ENCODE measurements around the gene RBFOX2.

The RBFOX2 gene

GRCh38 chr22:35736701-35737100 is 291.9 kb downstream of the RBFOX2 start:
- H3K4me3 ChIP-seq (ENCODE audit: low read length): no peak overlapping the region
- DNase-seq (ENCODE audit: low read depth, low spot score): no peak

GRCh38 chr22:35736166-35736565 is 292.5 kb downstream of the RBFOX2 start:
- no peak for DNase-seq (ENCODE audit: low read depth, low spot score)
- no peak overlapping the region for H3K4me3 ChIP-seq (ENCODE audit: low read length)

- DNase-seq (ENCODE audit: low read depth, low spot score): no peak
- H3K4me3 ChIP-seq (ENCODE audit: low read length): no peak overlapping the region
Measured at GRCh38 chr22:35735542-35735941, 293.1 kb downstream of the RBFOX2 start.

- no peak for DNase-seq (ENCODE audit: low read depth, low spot score)
- H3K4me3 ChIP-seq (ENCODE audit: low read length): no peak overlapping the region
Measured at GRCh38 chr22:35734517-35734827, 294.2 kb downstream of the RBFOX2 start.

GRCh38 chr22:35733791-35734516 is 294.7 kb downstream of the RBFOX2 start:
- no peak overlapping the region for H3K4me3 ChIP-seq (ENCODE audit: low read length)
- no peak for DNase-seq (ENCODE audit: low read depth, low spot score)

GRCh38 chr22:35733036-35733435 is 295.6 kb downstream of the RBFOX2 start:
- no peak overlapping the region for H3K4me3 ChIP-seq (ENCODE audit: low read length)
- DNase-seq (ENCODE audit: low read depth, low spot score): no peak

- no peak for DNase-seq (ENCODE audit: low read depth, low spot score)
- no peak overlapping the region for H3K4me3 ChIP-seq (ENCODE audit: low read length)
Measured at GRCh38 chr22:35732116-35732515, 296.5 kb downstream of the RBFOX2 start.

GRCh38 chr22:35731321-35731720 is 297.3 kb downstream of the RBFOX2 start:
- DNase-seq (ENCODE audit: low read depth, low spot score): no peak
- H3K4me3 ChIP-seq (ENCODE audit: low read length): no peak overlapping the region

- no peak overlapping the region for H3K4me3 ChIP-seq (ENCODE audit: low read length)
- DNase-seq (ENCODE audit: low read depth, low spot score): no peak
Measured at GRCh38 chr22:35729309-35729698, 299.3 kb downstream of the RBFOX2 start.

- H3K4me3 ChIP-seq (ENCODE audit: low read length): no peak overlapping the region
- peak; percentile 17 for DNase-seq (ENCODE audit: low read depth, low spot score)
Measured at GRCh38 chr22:35728639-35729308, 299.9 kb downstream of the RBFOX2 start.

- no peak for DNase-seq (ENCODE audit: low read depth, low spot score)
- no peak overlapping the region for H3K4me3 ChIP-seq (ENCODE audit: low read length)
Measured at GRCh38 chr22:35727436-35727835, 301.2 kb downstream of the RBFOX2 start.

- no peak for DNase-seq (ENCODE audit: low read depth, low spot score)
- H3K4me3 ChIP-seq (ENCODE audit: low read length): no peak overlapping the region
Measured at GRCh38 chr22:35726933-35727332, 301.7 kb downstream of the RBFOX2 start.

GRCh38 chr22:35726398-35726797 is 302.2 kb downstream of the RBFOX2 start:
- DNase-seq (ENCODE audit: low read depth, low spot score): no peak
- H3K4me3 ChIP-seq (ENCODE audit: low read length): no peak overlapping the region

- H3K4me3 ChIP-seq (ENCODE audit: low read length): no peak overlapping the region
- no peak for DNase-seq (ENCODE audit: low read depth, low spot score)
Measured at GRCh38 chr22:35725521-35725920, 303.1 kb downstream of the RBFOX2 start.

- DNase-seq (ENCODE audit: low read depth, low spot score): no peak
- H3K4me3 ChIP-seq (ENCODE audit: low read length): no peak overlapping the region
Measured at GRCh38 chr22:35721960-35722359, 306.7 kb downstream of the RBFOX2 start.

- H3K4me3 ChIP-seq (ENCODE audit: low read length): no peak overlapping the region
- no peak for DNase-seq (ENCODE audit: low read depth, low spot score)
Measured at GRCh38 chr22:35719212-35719875, 309.3 kb downstream of the RBFOX2 start.

GRCh38 chr22:35717572-35717971 is 311.1 kb downstream of the RBFOX2 start, which contains the start of gene APOL5:
Gene APOL5, plus strand, starts transcription at chr22:35717872. Its CDS starts 0 bp downstream, at chr22:35717872.
- DNase-seq (ENCODE audit: low read depth, low spot score): no peak
- H3K4me3 ChIP-seq (ENCODE audit: low read length): no peak within 1 kb of the TSS

GRCh38 chr22:35712672-35713071 is 316.0 kb downstream of the RBFOX2 start:
- H3K4me3 ChIP-seq (ENCODE audit: low read length): no peak overlapping the region
- DNase-seq (ENCODE audit: low read depth, low spot score): no peak

GRCh38 chr22:35711336-35711735 is 317.3 kb downstream of the RBFOX2 start:
- no peak overlapping the region for H3K4me3 ChIP-seq (ENCODE audit: low read length)
- DNase-seq (ENCODE audit: low read depth, low spot score): no peak

- H3K4me3 ChIP-seq (ENCODE audit: low read length): no peak overlapping the region
- DNase-seq (ENCODE audit: low read depth, low spot score): no peak
Measured at GRCh38 chr22:35708917-35709316, 319.7 kb downstream of the RBFOX2 start.
